ENCODE results near the gene NFXL1.

Gene NFXL1

DNA sequence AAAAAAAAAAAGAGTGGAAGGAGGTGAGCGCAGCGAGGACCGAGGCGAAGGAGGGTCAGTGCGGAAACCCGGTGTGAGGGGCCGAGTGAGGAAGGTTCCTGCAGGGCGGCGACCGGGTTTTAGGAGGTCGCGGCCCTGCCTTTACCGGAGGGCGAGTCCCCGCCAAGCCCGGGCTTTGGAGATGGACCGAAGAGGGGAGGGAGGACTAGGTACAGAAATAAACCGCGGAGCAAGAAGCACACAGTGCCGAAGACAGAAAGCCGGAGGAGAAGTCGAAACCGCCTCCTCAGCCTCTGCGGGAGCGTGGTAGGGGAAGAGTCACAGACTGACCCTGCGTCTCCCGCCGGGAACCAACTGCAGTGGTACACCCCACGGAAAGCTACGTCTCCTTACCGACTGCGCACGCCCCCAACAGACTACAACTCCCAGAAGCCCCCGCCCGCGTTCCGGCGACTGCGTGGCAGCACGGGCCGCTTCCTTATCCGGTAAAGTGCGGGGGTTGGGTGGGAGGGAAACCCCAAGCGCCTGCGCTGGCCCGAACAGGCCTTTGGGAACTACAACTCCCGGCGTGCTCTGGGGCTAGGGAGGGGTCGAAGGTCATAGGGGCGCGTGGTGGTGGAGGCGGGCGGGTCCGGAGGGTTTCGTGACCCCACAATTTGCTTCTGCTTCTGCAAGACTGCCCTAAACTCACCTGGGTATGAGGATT is at the start of gene NFXL1:
Gene NFXL1 (minus strand): TSS at position 364 of the 706 bp plus-strand sequence. CDS start 380 bp downstream, outside the sequence.
- TF ChIP-seq, protein P1, sequence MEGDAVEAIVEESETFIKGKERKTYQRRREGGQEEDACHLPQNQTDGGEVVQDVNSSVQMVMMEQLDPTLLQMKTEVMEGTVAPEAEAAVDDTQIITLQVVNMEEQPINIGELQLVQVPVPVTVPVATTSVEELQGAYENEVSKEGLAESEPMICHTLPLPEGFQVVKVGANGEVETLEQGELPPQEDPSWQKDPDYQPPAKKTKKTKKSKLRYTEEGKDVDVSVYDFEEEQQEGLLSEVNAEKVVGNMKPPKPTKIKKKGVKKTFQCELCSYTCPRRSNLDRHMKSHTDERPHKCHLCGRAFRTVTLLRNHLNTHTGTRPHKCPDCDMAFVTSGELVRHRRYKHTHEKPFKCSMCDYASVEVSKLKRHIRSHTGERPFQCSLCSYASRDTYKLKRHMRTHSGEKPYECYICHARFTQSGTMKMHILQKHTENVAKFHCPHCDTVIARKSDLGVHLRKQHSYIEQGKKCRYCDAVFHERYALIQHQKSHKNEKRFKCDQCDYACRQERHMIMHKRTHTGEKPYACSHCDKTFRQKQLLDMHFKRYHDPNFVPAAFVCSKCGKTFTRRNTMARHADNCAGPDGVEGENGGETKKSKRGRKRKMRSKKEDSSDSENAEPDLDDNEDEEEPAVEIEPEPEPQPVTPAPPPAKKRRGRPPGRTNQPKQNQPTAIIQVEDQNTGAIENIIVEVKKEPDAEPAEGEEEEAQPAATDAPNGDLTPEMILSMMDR (conservative IDR thresholded peaks at IDR 0.05; ENCODE audit: low read depth, low read length), result no peak
- DNase-seq (ENCODE audit: low read depth), result peak; percentile 89
- peak within 1 kb of the TSS; percentile 93 for H3K4me3 ChIP-seq (ENCODE audit: low read length)

DNA sequence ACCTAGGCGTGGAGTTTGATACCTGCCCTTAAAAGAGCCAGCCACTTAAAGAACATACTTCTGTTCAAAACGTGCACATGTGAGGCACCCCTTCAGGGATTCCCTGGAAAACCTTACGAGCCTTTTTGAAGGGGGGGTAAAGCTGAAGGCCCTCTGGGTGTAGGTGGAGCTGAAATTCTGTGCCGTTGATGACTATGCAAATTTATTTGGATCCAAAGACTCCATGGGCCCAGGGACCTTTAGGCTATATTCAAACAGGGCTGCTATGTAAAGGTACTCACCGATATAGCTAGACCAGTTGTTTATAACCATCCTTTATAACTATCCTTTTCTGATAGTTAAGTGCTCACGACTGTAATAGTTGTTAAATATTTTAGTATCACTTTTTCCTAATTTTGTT is 40.3 kb upstream of the NFXL1 start:
- H3K4me3 ChIP-seq (ENCODE audit: low read length), result no peak overlapping the region
- no peak for DNase-seq (ENCODE audit: low read depth)
- TF ChIP-seq, protein P1 (conservative IDR thresholded peaks at IDR 0.05; ENCODE audit: low read depth, low read length), result no peak

DNA sequence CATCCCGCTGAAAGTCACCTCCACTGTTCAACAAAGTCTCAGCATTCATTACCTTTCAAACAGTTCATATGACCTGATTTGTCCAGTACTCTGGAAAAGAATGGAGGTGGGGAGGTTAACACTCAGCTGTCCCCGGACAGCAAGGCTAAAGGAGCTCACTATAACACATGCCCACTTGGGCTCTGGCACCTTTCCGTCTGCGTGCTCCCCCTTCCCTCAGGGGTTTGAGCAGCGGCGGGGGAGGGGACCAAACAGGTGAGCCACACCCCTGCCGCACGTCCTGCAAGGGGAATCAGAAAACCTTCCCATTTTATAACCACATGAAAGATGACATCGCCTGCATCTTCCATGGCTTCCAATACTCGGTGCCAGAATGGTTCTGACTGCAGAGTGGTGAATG is 39.9 kb upstream of the NFXL1 start:
- TF ChIP-seq, protein P1 (conservative IDR thresholded peaks at IDR 0.05; ENCODE audit: low read depth, low read length), result no peak
- no peak overlapping the region for H3K4me3 ChIP-seq (ENCODE audit: low read length)
- DNase-seq (ENCODE audit: low read depth), result no peak

DNA sequence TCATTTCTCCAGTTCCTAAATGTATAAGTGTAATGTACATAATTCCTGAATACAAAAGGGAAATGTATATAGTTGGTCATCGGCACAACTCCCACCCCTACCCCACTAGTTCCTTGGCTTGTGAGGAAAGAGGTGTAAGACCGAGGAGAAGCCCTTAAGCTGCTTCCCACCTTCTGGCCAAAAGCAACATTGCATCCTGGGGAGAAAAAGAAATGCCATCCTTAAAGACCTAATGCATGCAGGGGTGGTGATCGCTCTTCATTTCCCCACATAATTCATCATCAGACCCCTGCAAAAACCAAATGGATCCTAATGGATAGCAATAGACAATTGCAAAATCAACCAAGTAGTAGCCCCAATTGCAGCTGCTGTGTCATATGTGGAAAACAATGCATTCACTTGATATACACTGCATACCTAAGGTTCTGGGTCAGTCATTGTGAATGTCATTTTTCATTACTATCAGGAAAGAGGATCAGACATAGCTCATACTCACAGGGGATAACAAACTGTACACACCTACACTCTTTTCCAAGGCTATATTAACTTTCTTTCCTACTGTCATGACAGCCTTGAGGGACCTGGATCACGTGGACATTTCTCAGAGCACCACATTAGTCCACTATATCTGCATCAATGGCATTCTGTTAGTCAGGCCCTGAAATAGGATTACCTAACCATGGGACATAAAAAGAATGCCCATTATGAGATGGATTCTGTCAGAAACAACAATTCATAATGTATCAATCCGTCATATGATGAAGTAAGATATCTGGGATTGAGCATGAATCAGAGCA is 31.7 kb upstream of the NFXL1 start:
- no peak overlapping the region for H3K4me3 ChIP-seq (ENCODE audit: low read length)
- TF ChIP-seq, protein P1 (conservative IDR thresholded peaks at IDR 0.05; ENCODE audit: low read depth, low read length), result peak; percentile 42
- peak; percentile 79 for DNase-seq (ENCODE audit: low read depth)

DNA sequence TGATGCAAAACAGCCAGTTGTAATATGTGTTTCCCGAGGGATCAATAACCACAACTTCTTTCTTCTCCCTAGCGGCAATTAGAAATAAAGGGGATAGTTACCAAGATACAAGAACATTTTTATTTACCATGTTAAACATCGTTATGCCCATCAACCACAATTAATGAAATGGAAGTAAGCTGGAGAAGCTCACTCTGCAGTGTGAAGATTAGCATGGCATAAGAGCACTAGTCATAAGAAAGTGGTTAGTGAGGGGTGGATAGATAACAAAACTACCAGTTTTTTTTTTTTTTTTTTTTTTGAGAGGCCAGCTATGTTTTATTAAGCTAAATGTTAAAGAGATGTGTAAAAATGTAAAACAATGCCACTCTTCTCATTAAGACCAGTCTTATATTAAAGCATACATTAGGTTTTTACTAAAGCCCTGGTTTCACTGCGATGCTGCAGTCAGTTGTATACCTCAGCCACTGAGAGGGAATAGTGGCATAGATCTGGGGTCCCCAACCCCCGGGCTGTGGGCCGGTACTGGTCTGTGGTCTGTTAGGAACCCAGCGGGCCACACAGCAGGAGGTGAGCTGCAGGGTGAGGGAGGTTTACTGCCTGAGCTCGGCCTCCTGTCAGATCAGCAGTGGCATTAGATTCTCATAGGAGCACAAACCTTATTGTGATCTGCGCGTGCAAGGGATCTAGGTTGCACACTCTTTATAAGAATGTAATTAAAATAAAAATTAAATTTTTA is 27.9 kb upstream of the NFXL1 start:
- H3K4me3 ChIP-seq (ENCODE audit: low read length), result no peak overlapping the region
- DNase-seq (ENCODE audit: low read depth), result no peak
- TF ChIP-seq, protein P1 (conservative IDR thresholded peaks at IDR 0.05; ENCODE audit: low read depth, low read length), result no peak

DNA sequence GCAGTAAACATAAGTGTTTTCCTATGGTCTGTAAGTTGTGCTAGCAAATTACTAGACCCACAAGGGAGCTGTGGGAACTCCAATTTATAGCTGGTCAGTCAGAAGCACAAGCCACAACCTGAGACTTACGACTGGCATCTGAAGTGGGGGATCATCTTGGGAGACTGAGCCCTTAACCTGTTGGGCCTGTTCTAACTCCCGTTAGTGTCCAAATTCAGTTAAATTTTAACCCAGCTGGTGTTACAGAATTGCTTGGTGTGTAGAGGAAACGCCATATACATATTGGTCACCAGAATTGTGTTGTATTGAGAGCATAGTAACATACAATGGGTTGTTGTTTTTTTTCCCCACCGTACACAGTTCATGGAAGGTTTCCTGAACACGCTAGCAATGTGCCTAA is 25.1 kb upstream of the NFXL1 start:
- DNase-seq (ENCODE audit: low read depth), result no peak
- no peak overlapping the region for H3K4me3 ChIP-seq (ENCODE audit: low read length)
- TF ChIP-seq, protein P1 (conservative IDR thresholded peaks at IDR 0.05; ENCODE audit: low read depth, low read length), result no peak

Measured in retinal pigment epithelial cell (primary cell).